ENCODE results near the gene PBX3.

- TF ChIP-seq, protein P1, sequence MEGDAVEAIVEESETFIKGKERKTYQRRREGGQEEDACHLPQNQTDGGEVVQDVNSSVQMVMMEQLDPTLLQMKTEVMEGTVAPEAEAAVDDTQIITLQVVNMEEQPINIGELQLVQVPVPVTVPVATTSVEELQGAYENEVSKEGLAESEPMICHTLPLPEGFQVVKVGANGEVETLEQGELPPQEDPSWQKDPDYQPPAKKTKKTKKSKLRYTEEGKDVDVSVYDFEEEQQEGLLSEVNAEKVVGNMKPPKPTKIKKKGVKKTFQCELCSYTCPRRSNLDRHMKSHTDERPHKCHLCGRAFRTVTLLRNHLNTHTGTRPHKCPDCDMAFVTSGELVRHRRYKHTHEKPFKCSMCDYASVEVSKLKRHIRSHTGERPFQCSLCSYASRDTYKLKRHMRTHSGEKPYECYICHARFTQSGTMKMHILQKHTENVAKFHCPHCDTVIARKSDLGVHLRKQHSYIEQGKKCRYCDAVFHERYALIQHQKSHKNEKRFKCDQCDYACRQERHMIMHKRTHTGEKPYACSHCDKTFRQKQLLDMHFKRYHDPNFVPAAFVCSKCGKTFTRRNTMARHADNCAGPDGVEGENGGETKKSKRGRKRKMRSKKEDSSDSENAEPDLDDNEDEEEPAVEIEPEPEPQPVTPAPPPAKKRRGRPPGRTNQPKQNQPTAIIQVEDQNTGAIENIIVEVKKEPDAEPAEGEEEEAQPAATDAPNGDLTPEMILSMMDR (IDR thresholded peaks at IDR 0.05 in 8 of 11, conservative IDR thresholded peaks at IDR 0.05 in 3 of 11), result no peak
- TF ChIP-seq POLR2A (IDR thresholded peaks at IDR 0.05), result no peak
Measured at GRCh38 chr9:125914411-125914810, 167.2 kb downstream of the PBX3 start.
